WTC11 (cell line): ENCODE results near the gene ALS2CL.

Source experiments
- CTCF ChIP-seq: fragments of 200-600 bp; IDR thresholded peaks from 2 replicates; pipeline ENCODE4 v1.8.0; 2022; ENCODE audit warnings: antibody characterized with exemption
- ELF4 ChIP-seq: sonication (generic); formaldehyde crosslinking; IDR thresholded peaks from 2 replicates; pipeline ENCODE4 v1.8.1; 2022; ENCODE audit warnings: low read depth, mild to moderate bottlenecking, moderate library complexity, missing genetic modification reagents
- GABPB1 ChIP-seq: sonication (generic); formaldehyde crosslinking; IDR thresholded peaks from 2 replicates; pipeline ENCODE4 v1.8.1; 2023; ENCODE audit warnings: mild to moderate bottlenecking, missing genetic modification reagents
- NR1H2 ChIP-seq: sonication (generic); formaldehyde crosslinking; IDR thresholded peaks from 2 replicates; pipeline ENCODE4 v1.9.0; 2021; ENCODE audit warnings: mild to moderate bottlenecking, moderate library complexity, missing genetic modification reagents
- NR3C1 ChIP-seq: sonication (generic); formaldehyde crosslinking; conservative IDR thresholded peaks from 2 replicates; pipeline ENCODE4 v1.8.1; 2023; ENCODE audit warnings: low read depth, mild to moderate bottlenecking, missing genetic modification reagents
- ZBTB43 ChIP-seq: sonication (generic); formaldehyde crosslinking; IDR thresholded peaks from 2 replicates; pipeline ENCODE4 v1.8.1; 2023; ENCODE audit warnings: mild to moderate bottlenecking, missing genetic modification reagents
- ZNF121 ChIP-seq: sonication (generic); formaldehyde crosslinking; IDR thresholded peaks from 2 replicates; pipeline ENCODE4 v1.8.0; 2023; ENCODE audit warnings: missing genetic modification reagents

GRCh38 chr3:46703013-46703520, 9.6 kb upstream of the ALS2CL start:
- TF ChIP-seq ELF4 (CRISPR knock-in tag): no peak
- no peak for TF ChIP-seq CTCF
- no peak for TF ChIP-seq ZBTB43 (CRISPR knock-in tag)
- TF ChIP-seq GABPB1 (CRISPR knock-in tag): no peak
- no peak for TF ChIP-seq NR1H2 (CRISPR knock-in tag)
- TF ChIP-seq ZNF121: no peak
- no peak for TF ChIP-seq NR3C1 (CRISPR knock-in tag)
